Right renal cortex interstitium (tissue), 3 donors: ENCODE data around the gene CLCF1. TPM values are rescaled to one million over a fixed set of nuclear protein-coding genes. Genes with fewer than 3 reads are reported as not detected.

Experiments used
- DNase-seq, 3 donors: peaks; one replicate each; pipeline ENCODE4 v3.0.0-alpha.2; 2013; ENCODE audit warnings: low read depth in 3 of 3, low spot score in 2 of 3
- polyA plus RNA-seq, 3 donors: library from polyadenylated mRNA; unstranded; fragments of 120-200 nt; gene quantifications; one replicate each; pipeline ENCODE4 v1.2.1, GENCODE V29; 2013; ENCODE audit not compliant: insufficient read length in 3 of 3

Gene CLCF1
- polyA plus RNA-seq, 3 donors = 4.2 to 4.8 (median 4.5) TPM

- no peak for DNase-seq
These were observed 9.2 kb downstream of the CLCF1 start for GRCh38 chr11:67364169-67364568.

DNA sequence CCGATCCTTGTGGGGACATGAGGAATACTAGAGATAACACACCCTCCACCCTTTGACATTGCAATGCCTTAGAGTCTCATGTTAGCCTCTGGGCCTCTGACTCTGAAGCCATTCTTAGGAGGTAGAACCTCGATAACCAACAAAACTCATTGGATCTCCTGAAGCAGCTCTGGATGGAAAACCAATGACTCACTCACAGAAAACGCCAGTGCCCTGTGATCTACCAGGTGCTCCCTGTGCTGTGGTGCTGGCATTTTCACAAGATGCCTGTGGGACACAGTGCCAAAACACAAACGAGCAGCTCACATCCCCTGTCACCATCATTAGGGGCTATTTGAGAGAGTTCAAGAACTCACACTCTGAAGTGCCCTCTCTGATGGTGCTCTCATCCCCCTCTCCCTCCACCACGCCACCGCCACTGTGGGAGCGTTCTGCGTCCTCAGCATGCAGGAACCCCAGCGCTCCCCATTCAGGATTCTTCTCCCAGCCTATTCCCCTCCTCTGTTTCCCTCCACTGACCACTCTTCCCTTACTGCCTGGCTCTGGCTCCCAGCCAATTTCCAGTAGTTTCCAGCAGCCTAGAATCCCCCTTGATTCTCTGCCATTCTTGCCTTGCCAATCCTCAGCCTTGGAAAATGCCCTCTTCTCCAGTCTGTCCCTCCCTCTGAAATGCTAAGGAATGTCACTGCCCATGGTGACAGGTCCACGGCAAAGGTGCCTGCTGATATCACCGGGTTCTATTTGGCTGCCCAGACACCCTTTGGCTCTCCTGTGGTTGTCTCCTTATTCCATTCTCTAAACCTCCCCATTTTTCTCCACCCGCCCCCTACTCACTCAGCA lies 15.3 kb downstream of the CLCF1 start:
- no peak for DNase-seq

- no peak for DNase-seq
These were observed 16.4 kb downstream of the CLCF1 start for GRCh38 chr11:67356864-67357561.

DNA sequence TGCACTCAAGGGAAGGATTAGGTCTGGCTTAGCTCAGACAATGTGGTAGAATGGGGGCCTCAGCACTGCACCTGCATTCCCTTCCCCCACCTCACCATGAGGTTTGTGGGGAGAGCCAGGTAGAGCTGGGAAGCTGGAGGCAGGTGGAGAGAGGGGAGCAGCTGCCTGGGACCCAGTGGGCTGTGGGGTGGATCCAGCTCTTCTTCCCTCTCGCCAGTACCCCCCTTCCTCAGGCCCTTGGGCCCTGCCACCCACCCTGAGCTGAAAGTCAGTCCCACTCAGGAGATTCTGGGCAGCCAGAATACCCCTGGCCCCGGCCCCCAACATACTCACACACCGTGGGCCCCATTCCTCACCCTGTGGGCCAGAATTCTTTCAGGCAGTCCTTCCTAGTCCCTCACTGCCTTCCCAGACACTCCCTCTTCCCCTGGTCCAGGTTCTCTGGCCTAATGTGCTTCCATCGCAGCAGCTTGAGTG lies 17.0 kb downstream of the CLCF1 start:
- no peak for DNase-seq

DNA sequence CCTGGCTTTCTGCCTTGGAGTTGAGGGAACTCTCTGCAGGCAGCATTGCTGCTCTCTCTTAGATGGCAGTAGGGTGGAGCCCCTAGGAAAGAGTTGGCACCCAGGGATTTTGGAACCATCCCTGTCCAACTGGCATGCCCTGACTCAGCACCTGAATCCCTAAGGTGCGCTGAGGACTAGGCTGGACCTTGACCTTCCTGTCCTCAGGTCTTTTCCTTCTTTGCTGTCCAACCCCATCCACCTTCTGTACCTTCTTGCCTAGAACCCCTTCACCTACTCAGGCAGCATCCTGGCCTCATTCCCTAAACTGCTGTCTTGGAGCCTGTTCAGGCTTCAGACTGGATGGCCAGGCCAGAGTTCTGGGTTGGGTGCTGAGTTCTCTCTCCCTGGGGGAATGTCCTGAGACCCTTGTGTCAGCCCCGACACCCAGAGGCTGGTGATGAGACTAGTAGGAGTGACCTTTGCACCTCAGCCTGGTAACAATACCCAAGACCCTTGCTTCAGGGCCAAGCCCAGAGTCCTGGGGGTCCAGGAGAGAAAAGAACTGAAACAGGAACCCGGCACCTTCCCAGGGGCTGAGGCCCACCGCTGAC lies 17.5 kb downstream of the CLCF1 start:
- DNase-seq = no peak

- DNase-seq = no peak
These were observed 18.2 kb downstream of the CLCF1 start for GRCh38 chr11:67355023-67355793.

DNA sequence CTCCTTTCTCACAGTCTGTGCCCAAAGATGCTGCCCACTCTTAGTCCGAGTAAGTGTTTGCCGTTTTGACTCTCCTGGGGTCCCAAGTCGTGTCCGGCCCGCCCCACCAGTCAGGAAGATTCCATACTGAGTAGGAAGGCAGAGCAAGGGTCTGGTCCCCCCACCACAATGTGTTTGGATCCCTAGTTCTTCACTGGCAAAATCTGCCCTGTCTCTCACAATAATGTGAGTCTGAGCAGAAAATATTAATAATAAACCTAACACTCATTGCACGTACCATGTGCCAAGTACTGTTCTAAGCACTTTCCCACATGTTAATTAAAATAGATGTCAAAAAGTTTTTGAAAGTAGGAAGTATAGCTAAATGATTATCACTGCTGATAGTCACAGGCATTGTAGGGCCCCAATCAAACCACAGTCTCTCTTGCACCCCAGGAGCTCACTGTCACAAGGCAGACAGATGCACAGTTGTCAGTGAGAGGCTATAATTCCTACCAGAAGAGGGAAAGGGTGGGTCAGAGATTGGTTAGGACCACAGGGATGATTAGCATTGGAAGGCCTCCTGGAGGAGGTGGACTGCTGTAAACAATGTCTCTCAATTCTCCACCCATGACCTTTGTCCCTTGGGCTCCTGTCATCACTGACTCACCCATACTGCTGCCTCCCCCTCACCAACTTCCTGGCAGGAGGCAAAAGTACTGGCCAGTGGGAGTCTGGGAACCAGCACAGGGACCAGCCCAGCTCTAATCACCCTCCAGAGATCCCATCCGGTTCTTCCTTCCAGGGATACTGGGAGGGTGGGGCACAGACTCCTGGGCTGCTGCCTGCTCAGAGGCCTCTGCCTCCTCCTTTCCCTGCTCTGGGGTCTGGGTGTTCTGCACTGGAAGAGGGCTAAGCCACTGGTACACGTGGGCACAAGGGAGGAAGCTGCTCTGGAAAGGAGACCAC lies 19.0 kb downstream of the CLCF1 start:
- DNase-seq = no peak

DNA sequence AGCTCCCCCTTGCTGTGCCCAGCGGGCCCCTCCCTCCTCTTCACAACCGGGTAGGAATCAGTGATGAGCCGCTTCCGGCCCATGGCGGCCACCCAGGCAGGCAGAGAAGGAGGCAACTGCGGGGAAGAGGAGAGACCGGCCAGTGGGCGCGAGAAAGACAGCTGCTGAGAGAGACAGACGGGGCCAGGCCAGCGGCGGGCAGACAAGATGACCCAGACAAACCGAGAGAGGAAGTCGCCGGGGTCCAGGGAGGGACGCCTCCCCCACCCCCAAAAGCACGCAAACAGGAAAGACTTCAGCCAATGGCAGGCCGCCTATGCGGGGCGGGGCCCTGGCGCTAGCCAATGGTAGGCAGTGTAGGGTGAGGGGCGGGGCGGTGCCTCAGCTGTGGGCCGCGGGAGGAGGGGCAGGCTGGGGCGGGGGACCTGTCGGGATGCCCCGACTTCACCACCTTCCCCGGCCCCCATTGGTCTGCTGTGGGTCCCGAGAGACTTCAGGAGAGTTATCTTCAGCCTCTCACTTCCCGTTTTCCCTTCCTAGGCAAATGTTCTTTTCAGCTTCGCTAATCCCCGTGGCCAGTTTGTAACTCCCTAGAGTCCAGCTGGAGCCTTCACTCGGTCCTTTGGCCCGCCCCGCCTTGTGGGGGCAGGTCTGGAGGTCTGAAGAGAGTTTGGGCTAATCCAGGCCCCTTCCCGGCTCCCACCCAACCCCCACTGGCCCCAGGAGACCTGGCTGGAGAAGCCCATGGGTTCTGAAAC lies 19.9 kb downstream of the CLCF1 start, which contains the start of gene POLD4:
Gene POLD4 (minus strand): TSS at position 230 of the 758 bp plus-strand sequence. CDS start 147 bp downstream, at position 83.
- peak; percentile 81 to 90 (median 84) for DNase-seq

GRCh38 chr11:67352546-67353316 lies 20.7 kb downstream of the CLCF1 start:
- DNase-seq = no peak

DNA sequence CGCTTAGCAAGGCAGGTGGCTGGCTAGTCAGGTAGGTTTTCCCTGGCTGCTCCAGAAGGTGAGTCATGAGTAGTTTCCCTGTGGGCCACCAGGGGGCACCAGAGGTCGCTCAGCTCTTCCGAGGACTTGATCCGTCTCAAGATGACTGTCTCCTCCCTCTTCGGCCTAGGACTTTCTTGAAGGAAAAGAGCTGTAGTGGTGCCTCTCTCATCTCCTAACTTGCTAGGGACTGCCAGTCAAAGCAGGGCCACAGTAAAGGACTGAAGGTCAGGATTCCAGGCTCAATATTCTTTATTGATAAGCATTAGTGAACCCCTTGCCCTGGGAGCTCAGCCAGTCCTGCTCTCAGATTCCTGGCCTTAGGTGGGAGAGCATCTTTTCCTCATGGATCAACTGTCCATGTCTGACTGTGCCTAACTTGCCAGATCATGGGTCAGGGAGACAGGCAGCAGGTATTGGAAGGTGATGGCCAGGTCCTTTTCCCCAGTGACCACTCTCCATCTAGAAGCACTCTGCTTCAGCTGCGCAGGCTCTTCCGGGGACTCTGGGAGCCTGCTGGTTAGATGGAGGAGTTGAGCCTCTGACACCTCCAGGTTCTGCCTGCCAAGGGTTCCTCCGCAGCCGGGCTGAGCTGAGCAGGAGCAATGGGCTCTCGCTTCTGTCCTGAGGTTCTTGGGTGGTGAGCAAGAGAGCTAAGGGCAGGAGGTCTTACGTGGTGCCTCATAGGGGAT lies 22.0 kb downstream of the CLCF1 start:
- DNase-seq = no peak

DNA sequence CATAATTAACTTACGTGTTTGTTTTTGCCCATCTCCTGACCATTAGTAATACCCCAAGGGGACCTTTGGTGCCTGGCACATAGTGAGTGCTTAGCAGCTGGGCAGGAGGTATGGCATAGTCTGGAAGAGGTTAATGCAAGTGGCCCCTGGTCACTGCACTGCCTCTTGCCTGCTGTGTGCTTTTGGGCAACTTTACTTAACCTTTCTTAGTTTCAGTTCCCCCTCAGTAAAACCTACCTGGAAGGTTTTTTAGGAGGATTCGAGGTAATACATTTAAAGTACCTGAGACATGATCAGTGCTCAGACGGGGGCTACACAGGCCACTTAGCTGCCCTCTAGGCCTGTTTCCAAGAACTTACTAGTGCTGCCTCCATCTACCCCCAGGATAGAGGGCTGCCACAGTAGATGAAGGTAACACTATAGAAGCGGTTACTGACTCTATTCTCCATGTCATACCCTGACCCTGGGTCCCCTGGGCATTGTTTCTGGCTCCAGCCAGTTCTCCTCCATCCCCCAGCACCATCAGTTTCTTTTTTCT lies 23.4 kb downstream of the CLCF1 start:
- DNase-seq = no peak

DNA sequence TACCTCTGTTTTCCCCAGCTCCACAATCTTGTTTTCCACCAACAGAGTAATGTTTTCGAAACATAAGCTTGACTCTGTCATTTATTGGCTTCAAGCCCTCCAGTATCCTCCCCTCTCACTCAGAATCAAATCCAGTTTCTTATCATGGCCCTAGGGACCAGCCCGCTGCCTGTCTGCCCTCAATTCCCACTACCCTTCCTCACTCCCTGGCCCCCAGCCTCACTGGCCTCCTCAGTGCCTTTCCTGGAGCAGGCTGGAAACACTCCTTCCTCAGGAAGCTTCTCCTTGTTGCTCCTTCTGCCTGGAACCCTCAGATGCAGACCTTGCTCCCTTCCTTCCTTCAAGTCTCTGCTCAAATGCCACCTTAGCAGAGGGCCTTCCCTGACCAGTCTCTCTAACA lies 23.9 kb downstream of the CLCF1 start:
- DNase-seq = no peak

GRCh38 chr11:67349036-67349435 lies 24.4 kb downstream of the CLCF1 start:
- DNase-seq = no peak

- DNase-seq = no peak
These were observed 25.2 kb downstream of the CLCF1 start for GRCh38 chr11:67347964-67348749.

GRCh38 chr11:67345920-67346819 lies 27.2 kb downstream of the CLCF1 start:
- no peak for DNase-seq
